IMR-90 (cell line): Measurements from ENCODE around the gene GRIK5. TPM values are rescaled to one million over a fixed set of nuclear protein-coding genes. Genes with fewer than 3 reads are reported as not detected.

ENCODE experiments used
- ATAC-seq: fragments of 200-7000 bp; cut with Tn5 transposase; 2 replicates; pipeline ENCODE4 v1.9.1; 2020; ENCODE audit warnings: low read depth, mild to moderate bottlenecking, moderate library complexity
- BruUV-seq: library from RNA; stranded (reverse); fragments of 400-500 nt; replicated peaks from 2 replicates; lab custom pipeline; 2021; lab: Mats Ljungman, UMichigan
- CTCF ChIA-PET: fragments of 300-600 bp; formaldehyde crosslinking; extraction: SDS; loops from one replicate; lab custom pipeline; 2021; ENCODE audit warnings: antibody characterized with exemption; lab: Yijun Ruan, JAX
- POLR2A ChIA-PET: fragments of 300-600 bp; sonication (Branson Sonifier 250); formaldehyde crosslinking; loops from one replicate; lab custom pipeline; 2022; ENCODE audit warnings: antibody characterized with exemption; ENCODE audit not compliant: unreplicated experiment; lab: Charles Lee
- DNase-seq: peaks from one replicate; pipeline ENCODE4 v3.0.0; 2013
- H2AFZ ChIP-seq: replicated peaks from 2 replicates; pipeline ENCODE3; 2013; ENCODE audit warnings: low read length, mild to moderate bottlenecking; ENCODE audit not compliant: poor library complexity
- H2AK5ac ChIP-seq: 2 replicates; pipeline ENCODE4 v1.6.1; 2013; ENCODE audit warnings: low read depth, low read length, inconsistent platforms
- H2AK9ac ChIP-seq: replicated peaks from 2 replicates; pipeline ENCODE3; 2013; ENCODE audit warnings: mild to moderate bottlenecking, low read depth, low read length, moderate library complexity; ENCODE audit not compliant: poor library complexity
- H2BK120ac ChIP-seq: 2 replicates; pipeline ENCODE4 v1.6.1; 2013; ENCODE audit warnings: low read depth, low read length, inconsistent platforms
- H2BK15ac ChIP-seq: 3 replicates; pipeline ENCODE4 v1.6.1; 2013; ENCODE audit warnings: low read depth, low read length, inconsistent platforms
- H2BK20ac ChIP-seq: 2 replicates; pipeline ENCODE4 v1.6.1; 2013; ENCODE audit warnings: low read depth, mild to moderate bottlenecking, inconsistent platforms, low read length, moderate library complexity
- H2BK5ac ChIP-seq: 2 replicates; pipeline ENCODE4 v1.6.1; 2013; ENCODE audit warnings: mild to moderate bottlenecking, low read depth, low read length, inconsistent platforms; ENCODE audit not compliant: poor library complexity, severe bottlenecking
- H3K14ac ChIP-seq: replicated peaks from 2 replicates; pipeline ENCODE4 v1.6.1; 2013; ENCODE audit warnings: low read depth, low read length, inconsistent platforms
- H3K18ac ChIP-seq: 2 replicates; pipeline ENCODE4 v1.6.1; 2013; ENCODE audit warnings: low read depth, low read length, control low read depth
- H3K23ac ChIP-seq: 2 replicates; pipeline ENCODE4 v1.6.1; 2013; ENCODE audit warnings: low read depth, low read length, inconsistent platforms
- H3K27ac ChIP-seq: 2 replicates; pipeline ENCODE4 v1.5.1; 2013; ENCODE audit warnings: mild to moderate bottlenecking, control low read depth, low read length; ENCODE audit not compliant: insufficient read depth
- H3K27me3 ChIP-seq: 2 replicates; pipeline ENCODE4 v1.6.1; 2013; ENCODE audit warnings: low read length; ENCODE audit not compliant: control insufficient read depth, insufficient read depth
- H3K36me3 ChIP-seq: 2 replicates; pipeline ENCODE4 v1.6.1; 2013; ENCODE audit warnings: low read length, mixed read lengths; ENCODE audit not compliant: control insufficient read depth, insufficient read depth
- H3K4ac ChIP-seq: 2 replicates; pipeline ENCODE4 v1.6.1; 2013; ENCODE audit warnings: low read depth, low read length, inconsistent platforms
- H3K4me1 ChIP-seq: 2 replicates; pipeline ENCODE4 v1.6.1; 2013; ENCODE audit warnings: low read length, mixed read lengths; ENCODE audit not compliant: control insufficient read depth, insufficient read depth
- H3K4me2 ChIP-seq: 2 replicates; pipeline ENCODE4 v1.6.1; 2013; ENCODE audit warnings: low read depth, mild to moderate bottlenecking, control low read depth, low read length, moderate library complexity
- H3K4me3 ChIP-seq: 2 replicates; pipeline ENCODE4 v1.5.1; 2013; ENCODE audit warnings: low read depth, mild to moderate bottlenecking, control low read depth, low read length, moderate library complexity; ENCODE audit not compliant: insufficient read depth
- H3K56ac ChIP-seq: 2 replicates; pipeline ENCODE4 v1.6.1; 2013; ENCODE audit warnings: low read length, inconsistent platforms; ENCODE audit not compliant: insufficient read depth; ENCODE audit errors: extremely low read depth
- H3K79me1 ChIP-seq, 2 experiments: 2 replicates each; pipeline ENCODE4 v1.6.1; 2013; ENCODE audit warnings: low read length in 2 of 2, inconsistent platforms in 1 of 2, low read depth in 1 of 2
- H3K9ac ChIP-seq: 2 replicates; pipeline ENCODE4 v1.6.1; 2013; ENCODE audit warnings: low read depth, low read length, control low read depth
- H3K9me1 ChIP-seq: 2 replicates; pipeline ENCODE4 v1.6.1; 2013; ENCODE audit warnings: low read length, inconsistent platforms; ENCODE audit not compliant: insufficient read depth
- H3K9me3 ChIP-seq: 2 replicates; pipeline ENCODE4 v1.6.1; 2013; ENCODE audit warnings: low read length; ENCODE audit not compliant: control insufficient read depth, insufficient read depth
- H4K20me1 ChIP-seq: 2 replicates; pipeline ENCODE4 v1.6.1; 2013; ENCODE audit warnings: low read length, inconsistent platforms; ENCODE audit not compliant: insufficient read depth
- H4K5ac ChIP-seq: 2 replicates; pipeline ENCODE4 v1.6.1; 2013; ENCODE audit warnings: mild to moderate bottlenecking, low read depth, low read length, control low read depth
- H4K8ac ChIP-seq, 2 experiments: 2 replicates each; pipeline ENCODE4 v1.6.1; 2013; ENCODE audit warnings: low read depth in 2 of 2, low read length in 2 of 2, control low read depth in 1 of 2, inconsistent platforms in 1 of 2
- H4K91ac ChIP-seq: 2 replicates; pipeline ENCODE4 v1.6.1; 2013; ENCODE audit warnings: low read depth, low read length, inconsistent platforms; ENCODE audit not compliant: insufficient read depth
- BHLHE40 ChIP-seq: fragments of 150-350 bp; IDR thresholded peaks from 2 replicates; pipeline ENCODE4 v1.6.1; 2016; ENCODE audit warnings: mild to moderate bottlenecking, low read depth, low read length
- CEBPB ChIP-seq: IDR thresholded peaks from 2 replicates; pipeline ENCODE4 v1.6.1; 2012; ENCODE audit warnings: low read depth, low read length, improper control_type of control experiment
- CHD1 ChIP-seq: IDR thresholded peaks from 2 replicates; pipeline ENCODE4 v1.6.1; 2012; ENCODE audit warnings: low read depth, low read length, improper control_type of control experiment
- CTCF ChIP-seq: conservative IDR thresholded peaks from 2 replicates; pipeline ENCODE4 v1.5.1; 2012; ENCODE audit warnings: mild to moderate bottlenecking, low read depth, low read length, improper control_type of control experiment
- ELK1 ChIP-seq: fragments of 150-350 bp; IDR thresholded peaks from 2 replicates; pipeline ENCODE4 v1.6.1; 2016; ENCODE audit warnings: low read depth, mild to moderate bottlenecking, low read length, moderate library complexity, borderline replicate concordance
- FOS ChIP-seq: fragments of 150-350 bp; IDR thresholded peaks from 2 replicates; pipeline ENCODE4 v1.6.1; 2016; ENCODE audit warnings: low read depth, low read length
- MAFK ChIP-seq: IDR thresholded peaks from 2 replicates; pipeline ENCODE4 v1.6.1; 2012; ENCODE audit warnings: low read depth, low read length, improper control_type of control experiment
- MAZ ChIP-seq: IDR thresholded peaks from 2 replicates; pipeline ENCODE4 v1.6.1; 2012; ENCODE audit warnings: low read depth, mild to moderate bottlenecking, low read length, improper control_type of control experiment, moderate library complexity, borderline replicate concordance
- MXI1 ChIP-seq: IDR thresholded peaks from 2 replicates; pipeline ENCODE4 v1.6.1; 2012; ENCODE audit warnings: low read depth, mild to moderate bottlenecking, low read length, moderate library complexity, borderline replicate concordance
- POLR2A ChIP-seq: IDR thresholded peaks from 2 replicates; pipeline ENCODE4 v1.6.1; 2012; ENCODE audit warnings: mild to moderate bottlenecking, low read depth, low read length
- RAD21 ChIP-seq: IDR thresholded peaks from 2 replicates; pipeline ENCODE4 v1.6.1; 2012; ENCODE audit warnings: low read length, improper control_type of control experiment
- RCOR1 ChIP-seq: IDR thresholded peaks from 2 replicates; pipeline ENCODE4 v1.6.1; 2012; ENCODE audit warnings: mild to moderate bottlenecking, low read length, improper control_type of control experiment; ENCODE audit not compliant: insufficient replicate concordance
- SMC3 ChIP-seq: fragments of 150-350 bp; IDR thresholded peaks from 2 replicates; pipeline ENCODE4 v1.6.1; 2016; ENCODE audit warnings: low read depth, mild to moderate bottlenecking, antibody characterized with exemption, low read length, moderate library complexity
- WGBS, 2 experiments: methylation state at CpG; one replicate each; pipeline versions ENCODE4 v1.1.5 to v1.1.7; 2013; ENCODE audit warnings: missing lambda C conversion rate in 2 of 2; ENCODE audit not compliant: insufficient read length in 1 of 2; ENCODE audit errors: extremely low coverage in 2 of 2; 5-methylcytosine and 5-hydroxymethylcytosine counted together
- dilution Hi-C: fragments of 300-500 bp; cut with HindIII; formaldehyde crosslinking; loops from one replicate; pipeline ENCODE4 v1.14.3; 2018; ENCODE audit warnings: low sequenced_read_pairs; ENCODE audit not compliant: unreplicated experiment
- in situ Hi-C: fragments of 300-500 bp; cut with MboI; formaldehyde crosslinking; loops from 3 replicates; pipeline ENCODE4 v1.14.3; 2019; ENCODE audit warnings: low sequenced_read_pairs, inconsistent platforms, mixed read lengths
- intact Hi-C: fragments of 100-400 bp; cut with micrococcal nuclease; formaldehyde crosslinking; loops from 2 replicates; pipeline ENCODE4 v1.10.0; 2022
- polyA plus RNA-seq, 3 experiments: library from polyadenylated mRNA; depleted of rRNA; stranded (reverse); fragments of >200 nt; gene quantifications; 2 replicates each; pipeline ENCODE4 v1.2.3, GENCODE V29; 2012; ENCODE audit warnings: low replicate concordance in 1 of 3
- total RNA-seq: library from RNA; depleted of rRNA; stranded (reverse); fragments of >200 nt; gene quantifications from 2 replicates; pipeline ENCODE4 v1.2.3, GENCODE V29; 2012

Gene GRIK5
- total and polyA plus RNA-seq, 2 of the 4 experiments (the other 2 are of a cell fraction), result 0.10 TPM; not detected in 1

- H3K4me2 ChIP-seq, result no peak overlapping the region
- H2AK5ac ChIP-seq, result no peak overlapping the region
- H2BK5ac ChIP-seq, result no peak overlapping the region
- no peak overlapping the region for H4K5ac ChIP-seq
- H4K8ac ChIP-seq, result no peak overlapping the region
- H3K36me3 ChIP-seq, result no peaks in the 10 kb centered on the region
- H3K4me1 ChIP-seq, result no peaks in the 10 kb centered on the region
- no peak overlapping the region for H2BK20ac ChIP-seq
- TF ChIP-seq CHD1, result no peak
- no peak for TF ChIP-seq CEBPB
- no peak for TF ChIP-seq BHLHE40
- TF ChIP-seq CTCF, result no peak
- TF ChIP-seq ELK1, result no peak
- no peak for TF ChIP-seq RCOR1
- TF ChIP-seq RAD21, result no peak
- no peak for TF ChIP-seq SMC3
- no peak for TF ChIP-seq MXI1
- TF ChIP-seq POLR2A, result no peak
- TF ChIP-seq FOS, result no peak
- TF ChIP-seq MAZ, result no peak
- TF ChIP-seq MAFK, result no peak
- no peaks in the 10 kb centered on the region for H3K9me3 ChIP-seq
- H3K14ac ChIP-seq, result no peak overlapping the region
- ATAC-seq (no peak), DNase-seq (no peak)
- no peak overlapping the region for H4K91ac ChIP-seq
- no peak overlapping the region for H3K18ac ChIP-seq
- no peaks in the 10 kb centered on the region for H3K79me1 ChIP-seq
- H3K4ac ChIP-seq, result no peak overlapping the region
- ChIA-PET CTCF (no interaction called here), POLR2A (no interaction called here)
- no peak overlapping the region for H2BK120ac ChIP-seq
- 100% methylated on average over 1 of the region's 2 CpGs; no CpG with 5 or more reads in 1 of the 2 experiments for WGBS, 2 experiments
- dilution Hi-C loops (no loop called here), intact Hi-C loops (no loop called here), in situ Hi-C loops (no loop called here)
- H3K27me3 ChIP-seq, result peaks cover 3% of the 10 kb centered on the region; the same call in 1 of the 2 replicates
- no TSS peak for BruUV-seq
- H3K27ac ChIP-seq, result no peak overlapping the region
- H2AFZ ChIP-seq, result no peak overlapping the region
- H3K9me1 ChIP-seq, result no peaks in the 10 kb centered on the region
- H2AK9ac ChIP-seq, result no peak overlapping the region
- H3K9ac ChIP-seq, result no peak overlapping the region
- H4K20me1 ChIP-seq, result no peaks in the 10 kb centered on the region
- H3K4me3 ChIP-seq, result no peak overlapping the region
- H3K23ac ChIP-seq, result no peak overlapping the region
- H2BK15ac ChIP-seq, result no peak overlapping the region
- no peak overlapping the region for H3K56ac ChIP-seq
Observed at GRCh38 chr19:42102877-42103276, 32.9 kb upstream of the GRIK5 start.
